Measurements from ENCODE around the gene NPIPB12.
"Not testable (repeated sequence)": the region's sequence is repeated elsewhere in the genome, so short reads cannot be mapped to it uniquely, and the experiment has no call there.

DNA sequence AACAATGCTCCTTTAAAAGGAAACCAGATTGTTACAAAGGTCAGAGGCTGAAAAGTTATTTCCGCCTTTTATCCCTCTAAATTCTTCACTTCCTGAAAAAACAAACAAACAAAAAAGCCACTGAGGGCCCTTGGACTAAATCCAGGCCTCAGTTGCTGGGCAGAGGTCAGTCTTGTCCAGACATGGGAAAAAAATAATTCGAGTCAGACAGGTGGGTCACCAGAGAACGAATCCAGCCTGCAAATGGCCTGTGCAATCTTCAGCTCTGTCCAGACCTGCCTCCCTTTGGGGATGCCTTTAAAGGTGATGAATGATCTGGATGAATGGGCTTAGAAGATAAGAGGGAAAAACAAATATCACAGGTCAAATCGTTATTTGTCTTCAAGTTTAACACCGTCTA is 15.3 kb upstream of the NPIPB12 start:
- TF ChIP-seq, protein P1, sequence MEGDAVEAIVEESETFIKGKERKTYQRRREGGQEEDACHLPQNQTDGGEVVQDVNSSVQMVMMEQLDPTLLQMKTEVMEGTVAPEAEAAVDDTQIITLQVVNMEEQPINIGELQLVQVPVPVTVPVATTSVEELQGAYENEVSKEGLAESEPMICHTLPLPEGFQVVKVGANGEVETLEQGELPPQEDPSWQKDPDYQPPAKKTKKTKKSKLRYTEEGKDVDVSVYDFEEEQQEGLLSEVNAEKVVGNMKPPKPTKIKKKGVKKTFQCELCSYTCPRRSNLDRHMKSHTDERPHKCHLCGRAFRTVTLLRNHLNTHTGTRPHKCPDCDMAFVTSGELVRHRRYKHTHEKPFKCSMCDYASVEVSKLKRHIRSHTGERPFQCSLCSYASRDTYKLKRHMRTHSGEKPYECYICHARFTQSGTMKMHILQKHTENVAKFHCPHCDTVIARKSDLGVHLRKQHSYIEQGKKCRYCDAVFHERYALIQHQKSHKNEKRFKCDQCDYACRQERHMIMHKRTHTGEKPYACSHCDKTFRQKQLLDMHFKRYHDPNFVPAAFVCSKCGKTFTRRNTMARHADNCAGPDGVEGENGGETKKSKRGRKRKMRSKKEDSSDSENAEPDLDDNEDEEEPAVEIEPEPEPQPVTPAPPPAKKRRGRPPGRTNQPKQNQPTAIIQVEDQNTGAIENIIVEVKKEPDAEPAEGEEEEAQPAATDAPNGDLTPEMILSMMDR (IDR thresholded peaks at IDR 0.05; ENCODE audit: low read depth, low read length, poor library complexity, severe bottlenecking): not testable (repeated sequence)
- TF ChIP-seq EZH2phosphoT487 (IDR thresholded peaks at IDR 0.05; ENCODE audit: borderline replicate concordance, low read length): not testable (repeated sequence)

Data from DOHH2 (cell line).